HCT116 (cell line): ENCODE data around the gene RBPMS2.

ENCODE experiments used
- CBX3 ChIP-seq: IDR thresholded peaks from 2 replicates; pipeline ENCODE4 v1.6.1; 2012; ENCODE audit warnings: low read depth
- CEBPB ChIP-seq: IDR thresholded peaks from 2 replicates; pipeline ENCODE4 v1.6.1; 2012; ENCODE audit warnings: low read depth
- CTCF ChIP-seq, 3 experiments: fragments of 200-600 bp in 1 of 3; sonication (generic) in 1 of 3; IDR thresholded peaks in 2 of 3; conservative IDR thresholded peaks in 1 of 3; 2 replicates each; pipeline ENCODE4 v1.5.1; 2012 to 2017; ENCODE audit warnings: low read depth in 2 of 3, low read length in 2 of 3, antibody characterized with exemption in 1 of 3, borderline replicate concordance in 1 of 3, control low read depth in 1 of 3, mild to moderate bottlenecking in 1 of 3, mixed read lengths in 1 of 3, mixed run types in 1 of 3, moderate library complexity in 1 of 3; ENCODE audit not compliant: insufficient read depth in 1 of 3
- EGR1 ChIP-seq: IDR thresholded peaks from 2 replicates; pipeline ENCODE4 v1.6.1; 2012; ENCODE audit warnings: low read depth
- EZH2phosphoT487 ChIP-seq: fragments of 200-600 bp; IDR thresholded peaks from 2 replicates; pipeline ENCODE4 v1.6.1; 2018; ENCODE audit warnings: antibody characterized with exemption, borderline replicate concordance
- POLR2A ChIP-seq: IDR thresholded peaks from 2 replicates; pipeline ENCODE4 v1.7.0; 2011; ENCODE audit warnings: borderline replicate concordance; ENCODE audit not compliant: insufficient read depth, insufficient read length; ENCODE audit errors: extremely low read depth
- POLR2AphosphoS5 ChIP-seq: IDR thresholded peaks from 2 replicates; pipeline ENCODE4 v1.6.1; 2011; ENCODE audit warnings: mild to moderate bottlenecking, low read depth, low read length, moderate library complexity
- REST ChIP-seq: IDR thresholded peaks from 2 replicates; pipeline ENCODE4 v1.6.1; 2012; ENCODE audit warnings: low read depth
- SP1 ChIP-seq: IDR thresholded peaks from 2 replicates; pipeline ENCODE4 v1.6.1; 2012; ENCODE audit warnings: low read depth
- YY1 ChIP-seq: IDR thresholded peaks from 2 replicates; pipeline ENCODE4 v1.6.1; 2011; ENCODE audit warnings: low read length, low read depth, moderate library complexity, mild to moderate bottlenecking; ENCODE audit not compliant: insufficient replicate concordance; ENCODE audit errors: extremely low read depth
- ZFX ChIP-seq: fragments of 450-650 bp; IDR thresholded peaks from 2 replicates; pipeline ENCODE4 v1.6.1; 2017
- ZNF274 ChIP-seq: fragments of 200-500 bp; sonication (Bioruptor generic); IDR thresholded peaks from 2 replicates; pipeline ENCODE4 v1.6.1; 2014; ENCODE audit warnings: mild to moderate bottlenecking, low read depth, low read length, inconsistent platforms

GRCh38 chr15:64755427-64755940 is 19.9 kb downstream of the RBPMS2 start:
- TF ChIP-seq CTCF (IDR thresholded peaks at IDR 0.05 in 2 of 3, conservative IDR thresholded peaks at IDR 0.05 in 1 of 3; ENCODE audit: borderline replicate concordance in 1 of 3, insufficient read depth in 1 of 3, low read depth in 2 of 3, low read length in 2 of 3) (no peak), REST (no peak), YY1 (no peak), EZH2phosphoT487 (no peak), POLR2AphosphoS5 (no peak), POLR2A (no peak), EGR1 (no peak), SP1 (no peak), CBX3 (no peak), ZFX (no peak), CEBPB (no peak), ZNF274 (no peak)
